WTC11 (cell line): ENCODE results near the gene ASB2. TPM values are rescaled to one million over a fixed set of nuclear protein-coding genes. Genes with fewer than 3 reads are reported as not detected.

ENCODE experiments used
- ATAC-seq: fragments of 200-7000 bp; cut with Tn5 transposase; 2 replicates; pipeline ENCODE4 v1.10.0; 2021; ENCODE audit warnings: mild to moderate bottlenecking, moderate library complexity
- CTCF ChIA-PET: fragments of 300-600 bp; sonication (Branson Sonifier 250); formaldehyde crosslinking; loops from one replicate; lab custom pipeline; 2021; ENCODE audit warnings: antibody characterized with exemption; lab: Charles Lee
- POLR2A ChIA-PET: fragments of 350-600 bp; sonication (Branson Sonifier 250); formaldehyde crosslinking; loops from one replicate; lab custom pipeline; 2021; ENCODE audit warnings: antibody characterized with exemption; lab: Charles Lee
- DNase-seq: peaks from one replicate; pipeline ENCODE4 v3.0.0; 2021; ENCODE audit warnings: low spot score
- H3K27ac Mint-ChIP-seq: 2 replicates; pipeline ENCODE4 v1.8.0; 2021; ENCODE audit warnings: mixed read lengths
- H3K27me3 Mint-ChIP-seq: 2 replicates; pipeline ENCODE4 v1.8.0; 2021; ENCODE audit warnings: low read depth, mild to moderate bottlenecking, moderate library complexity, mixed read lengths
- H3K36me3 Mint-ChIP-seq: 2 replicates; pipeline ENCODE4 v1.8.0; 2021; ENCODE audit warnings: mixed read lengths
- H3K4me1 Mint-ChIP-seq: 2 replicates; pipeline ENCODE4 v1.8.0; 2022; ENCODE audit warnings: mixed read lengths
- H3K4me3 Mint-ChIP-seq: 2 replicates; pipeline ENCODE4 v1.8.0; 2021; ENCODE audit warnings: mild to moderate bottlenecking, moderate library complexity, mixed read lengths
- H3K9me3 Mint-ChIP-seq: 2 replicates; pipeline ENCODE4 v1.8.0; 2021; ENCODE audit warnings: mixed read lengths
- CREB1 ChIP-seq: sonication (generic); formaldehyde crosslinking; IDR thresholded peaks from 2 replicates; pipeline ENCODE4 v1.8.0; 2023; ENCODE audit warnings: mild to moderate bottlenecking, missing genetic modification reagents
- FOXJ3 ChIP-seq: sonication (generic); formaldehyde crosslinking; IDR thresholded peaks from 2 replicates; pipeline ENCODE4 v1.9.0; 2021; ENCODE audit warnings: missing genetic modification reagents, mild to moderate bottlenecking, borderline replicate concordance
- FOXP1 ChIP-seq: sonication (generic); formaldehyde crosslinking; IDR thresholded peaks from 2 replicates; pipeline ENCODE4 v1.8.0; 2022; ENCODE audit warnings: missing genetic modification reagents, mild to moderate bottlenecking, moderate library complexity, borderline replicate concordance
- GRHL2 ChIP-seq: fragments of 250-450 bp; sonication (Bioruptor Pico); IDR thresholded peaks from 2 replicates; pipeline ENCODE4 v1.8.0; 2022; ENCODE audit warnings: mild to moderate bottlenecking, moderate library complexity; ENCODE audit not compliant: insufficient replicate concordance, severe bottlenecking
- JAZF1 ChIP-seq: fragments of 250-450 bp; sonication (Bioruptor Pico); IDR thresholded peaks from 2 replicates; pipeline ENCODE4 v1.9.0; 2021; ENCODE audit warnings: moderate library complexity, mild to moderate bottlenecking, inconsistent platforms
- MYBL2 ChIP-seq: sonication (generic); formaldehyde crosslinking; IDR thresholded peaks from 2 replicates; pipeline ENCODE4 v1.8.1; 2023; ENCODE audit warnings: mild to moderate bottlenecking, moderate library complexity, missing genetic modification reagents
- NR3C1 ChIP-seq: sonication (generic); formaldehyde crosslinking; conservative IDR thresholded peaks from 2 replicates; pipeline ENCODE4 v1.8.1; 2023; ENCODE audit warnings: low read depth, mild to moderate bottlenecking, missing genetic modification reagents
- SMAD3 ChIP-seq: sonication (generic); formaldehyde crosslinking; IDR thresholded peaks from 2 replicates; pipeline ENCODE4 v1.8.0; 2022; ENCODE audit warnings: missing genetic modification reagents, mild to moderate bottlenecking, borderline replicate concordance
- SP1 ChIP-seq: sonication (generic); formaldehyde crosslinking; conservative IDR thresholded peaks from 2 replicates; pipeline ENCODE4 v1.8.1; 2022; ENCODE audit warnings: missing genetic modification reagents
- TCF7 ChIP-seq: sonication (generic); formaldehyde crosslinking; IDR thresholded peaks from 2 replicates; pipeline ENCODE4 v1.8.0; 2022; ENCODE audit warnings: mild to moderate bottlenecking, low read depth, missing genetic modification reagents, moderate library complexity
- ZNF121 ChIP-seq: sonication (generic); formaldehyde crosslinking; IDR thresholded peaks from 2 replicates; pipeline ENCODE4 v1.8.0; 2023; ENCODE audit warnings: missing genetic modification reagents
- ZNF263 ChIP-seq: sonication (generic); formaldehyde crosslinking; IDR thresholded peaks from 2 replicates; pipeline ENCODE4 v1.8.1; 2022; ENCODE audit warnings: low read depth, mild to moderate bottlenecking, moderate library complexity, missing genetic modification reagents
- total RNA-seq: library from RNA; stranded (reverse); gene quantifications from 3 replicates; pipeline ENCODE4 v1.2.3, GENCODE V29; 2021
- TF ChIP-seq, protein P1 (sequence below): fragments of 250-450 bp; sonication (Bioruptor Pico); IDR thresholded peaks from 2 replicates; pipeline ENCODE4 v1.8.0; 2021; ENCODE audit warnings: mild to moderate bottlenecking
- TF ChIP-seq, protein P2 (sequence below): fragments of 250-450 bp; sonication (Bioruptor Pico); IDR thresholded peaks from 2 replicates; pipeline ENCODE4 v2.1.2; 2022; ENCODE audit warnings: mild to moderate bottlenecking, moderate library complexity
- TF ChIP-seq, protein P3 (sequence below): sonication (generic); formaldehyde crosslinking; IDR thresholded peaks from 2 replicates; pipeline ENCODE4 v1.8.0; 2022; ENCODE audit warnings: mild to moderate bottlenecking, missing genetic modification reagents
- TF ChIP-seq, protein P4 (sequence below): fragments of 200-600 bp; IDR thresholded peaks from 2 replicates; pipeline ENCODE4 v1.8.0; 2022; ENCODE audit warnings: antibody characterized with exemption
- TF ChIP-seq, protein P5 (sequence below): sonication (generic); formaldehyde crosslinking; IDR thresholded peaks from 2 replicates; pipeline ENCODE4 v1.8.1; 2023; ENCODE audit warnings: mild to moderate bottlenecking, missing genetic modification reagents, borderline replicate concordance
- TF ChIP-seq, protein P6 (sequence below): sonication (generic); formaldehyde crosslinking; IDR thresholded peaks from 2 replicates; pipeline ENCODE4 v1.8.1; 2023; ENCODE audit warnings: mild to moderate bottlenecking, moderate library complexity, missing genetic modification reagents
- TF ChIP-seq, protein P7 (sequence below): fragments of 250-450 bp; sonication (Bioruptor Pico); conservative IDR thresholded peaks from 2 replicates; pipeline ENCODE4 v1.9.0; 2021; ENCODE audit warnings: mild to moderate bottlenecking

Gene ASB2
- total RNA-seq, 1 experiment from 2014 or later, result 0.37 TPM

DNA sequence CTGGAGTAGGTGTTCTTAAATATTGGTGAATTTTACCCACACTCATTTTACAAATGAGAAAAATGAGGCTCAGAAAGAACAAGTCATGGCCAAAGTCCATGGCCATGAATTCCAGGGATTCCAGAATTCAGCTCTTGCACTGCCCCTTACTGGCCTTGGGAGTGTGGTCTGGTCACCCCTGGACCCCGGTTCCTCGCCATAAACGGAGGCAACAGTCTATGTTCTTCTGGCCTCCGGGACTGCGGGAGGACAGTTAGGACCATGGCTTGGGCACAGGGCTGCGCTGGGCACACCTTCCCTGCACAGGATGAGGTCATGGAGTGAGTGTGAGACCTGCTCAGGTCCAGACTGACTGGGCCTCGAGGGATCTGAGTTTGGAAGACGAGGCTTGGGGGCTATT, 27.6 kb upstream of the ASB2 start (continued):
- TF ChIP-seq, protein P1, sequence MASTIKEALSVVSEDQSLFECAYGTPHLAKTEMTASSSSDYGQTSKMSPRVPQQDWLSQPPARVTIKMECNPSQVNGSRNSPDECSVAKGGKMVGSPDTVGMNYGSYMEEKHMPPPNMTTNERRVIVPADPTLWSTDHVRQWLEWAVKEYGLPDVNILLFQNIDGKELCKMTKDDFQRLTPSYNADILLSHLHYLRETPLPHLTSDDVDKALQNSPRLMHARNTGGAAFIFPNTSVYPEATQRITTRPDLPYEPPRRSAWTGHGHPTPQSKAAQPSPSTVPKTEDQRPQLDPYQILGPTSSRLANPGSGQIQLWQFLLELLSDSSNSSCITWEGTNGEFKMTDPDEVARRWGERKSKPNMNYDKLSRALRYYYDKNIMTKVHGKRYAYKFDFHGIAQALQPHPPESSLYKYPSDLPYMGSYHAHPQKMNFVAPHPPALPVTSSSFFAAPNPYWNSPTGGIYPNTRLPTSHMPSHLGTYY (CRISPR knock-in tag), result no peak
- TF ChIP-seq SMAD3 (CRISPR knock-in tag), result no peak
- no peak for TF ChIP-seq SP1 (CRISPR knock-in tag)
- no peak for TF ChIP-seq MYBL2 (CRISPR knock-in tag)
- no peak for TF ChIP-seq JAZF1 (CRISPR knock-in tag)
- no peak for TF ChIP-seq TCF7 (CRISPR knock-in tag)
- no peak for TF ChIP-seq NR3C1
- TF ChIP-seq, protein P2, sequence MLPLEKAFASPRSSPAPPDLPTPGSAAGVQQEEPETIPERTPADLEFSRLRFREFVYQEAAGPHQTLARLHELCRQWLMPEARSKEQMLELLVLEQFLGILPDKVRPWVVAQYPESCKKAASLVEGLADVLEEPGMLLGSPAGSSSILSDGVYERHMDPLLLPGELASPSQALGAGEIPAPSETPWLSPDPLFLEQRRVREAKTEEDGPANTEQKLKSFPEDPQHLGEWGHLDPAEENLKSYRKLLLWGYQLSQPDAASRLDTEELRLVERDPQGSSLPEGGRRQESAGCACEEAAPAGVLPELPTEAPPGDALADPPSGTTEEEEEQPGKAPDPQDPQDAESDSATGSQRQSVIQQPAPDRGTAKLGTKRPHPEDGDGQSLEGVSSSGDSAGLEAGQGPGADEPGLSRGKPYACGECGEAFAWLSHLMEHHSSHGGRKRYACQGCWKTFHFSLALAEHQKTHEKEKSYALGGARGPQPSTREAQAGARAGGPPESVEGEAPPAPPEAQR, result no peak
- TF ChIP-seq GRHL2 (CRISPR knock-in tag), result no peak
- no peak for TF ChIP-seq FOXP1 (CRISPR knock-in tag)
- TF ChIP-seq, protein P3, sequence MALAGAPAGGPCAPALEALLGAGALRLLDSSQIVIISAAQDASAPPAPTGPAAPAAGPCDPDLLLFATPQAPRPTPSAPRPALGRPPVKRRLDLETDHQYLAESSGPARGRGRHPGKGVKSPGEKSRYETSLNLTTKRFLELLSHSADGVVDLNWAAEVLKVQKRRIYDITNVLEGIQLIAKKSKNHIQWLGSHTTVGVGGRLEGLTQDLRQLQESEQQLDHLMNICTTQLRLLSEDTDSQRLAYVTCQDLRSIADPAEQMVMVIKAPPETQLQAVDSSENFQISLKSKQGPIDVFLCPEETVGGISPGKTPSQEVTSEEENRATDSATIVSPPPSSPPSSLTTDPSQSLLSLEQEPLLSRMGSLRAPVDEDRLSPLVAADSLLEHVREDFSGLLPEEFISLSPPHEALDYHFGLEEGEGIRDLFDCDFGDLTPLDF (CRISPR knock-in tag), result no peak

DNA sequence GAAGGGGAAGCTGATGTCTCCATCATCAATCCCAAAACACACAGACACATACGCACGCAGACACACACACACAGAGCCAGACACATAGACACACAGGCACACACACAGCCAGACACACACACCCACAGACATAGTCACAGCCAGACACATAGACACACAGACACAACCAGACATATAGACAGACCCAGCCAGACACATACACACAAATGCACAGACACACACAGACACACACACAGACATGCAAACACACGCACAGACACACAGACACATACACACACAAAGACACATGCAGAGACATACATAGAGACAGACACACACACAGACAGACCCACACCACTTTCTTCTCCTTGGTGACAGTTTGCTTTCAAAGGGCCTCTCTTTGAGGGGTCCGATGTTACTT, 27.0 kb upstream of the ASB2 start:
- no peak overlapping the region for H3K4me3 Mint-ChIP-seq
- POLR2A ChIA-PET, result no interaction called here
- no peak overlapping the region for H3K27ac Mint-ChIP-seq
- no peak for DNase-seq
- peaks cover 4% of the 10 kb centered on the region; the same call in 1 of the 2 replicates for H3K27me3 Mint-ChIP-seq
- H3K36me3 Mint-ChIP-seq, result no peaks in the 10 kb centered on the region
- H3K4me1 Mint-ChIP-seq, result 0 out of 2 replicates have a peak, but pooled peaks cover 3% of the 10 kb centered on the region
- CTCF ChIA-PET, result interaction anchor here (0.9 to 9.0 kb wide), 4 partner anchors 32 to 67 kb away, joined by 3 to 230 read pairs (median 29); no protein-coding TSS in a partner anchor
- H3K9me3 Mint-ChIP-seq, result no peaks in the 10 kb centered on the region
- ATAC-seq, result no peak
- no peak for TF ChIP-seq ZNF121 (CRISPR knock-in tag)
- TF ChIP-seq, protein P4, sequence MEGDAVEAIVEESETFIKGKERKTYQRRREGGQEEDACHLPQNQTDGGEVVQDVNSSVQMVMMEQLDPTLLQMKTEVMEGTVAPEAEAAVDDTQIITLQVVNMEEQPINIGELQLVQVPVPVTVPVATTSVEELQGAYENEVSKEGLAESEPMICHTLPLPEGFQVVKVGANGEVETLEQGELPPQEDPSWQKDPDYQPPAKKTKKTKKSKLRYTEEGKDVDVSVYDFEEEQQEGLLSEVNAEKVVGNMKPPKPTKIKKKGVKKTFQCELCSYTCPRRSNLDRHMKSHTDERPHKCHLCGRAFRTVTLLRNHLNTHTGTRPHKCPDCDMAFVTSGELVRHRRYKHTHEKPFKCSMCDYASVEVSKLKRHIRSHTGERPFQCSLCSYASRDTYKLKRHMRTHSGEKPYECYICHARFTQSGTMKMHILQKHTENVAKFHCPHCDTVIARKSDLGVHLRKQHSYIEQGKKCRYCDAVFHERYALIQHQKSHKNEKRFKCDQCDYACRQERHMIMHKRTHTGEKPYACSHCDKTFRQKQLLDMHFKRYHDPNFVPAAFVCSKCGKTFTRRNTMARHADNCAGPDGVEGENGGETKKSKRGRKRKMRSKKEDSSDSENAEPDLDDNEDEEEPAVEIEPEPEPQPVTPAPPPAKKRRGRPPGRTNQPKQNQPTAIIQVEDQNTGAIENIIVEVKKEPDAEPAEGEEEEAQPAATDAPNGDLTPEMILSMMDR, result no peak
- TF ChIP-seq, protein P5, sequence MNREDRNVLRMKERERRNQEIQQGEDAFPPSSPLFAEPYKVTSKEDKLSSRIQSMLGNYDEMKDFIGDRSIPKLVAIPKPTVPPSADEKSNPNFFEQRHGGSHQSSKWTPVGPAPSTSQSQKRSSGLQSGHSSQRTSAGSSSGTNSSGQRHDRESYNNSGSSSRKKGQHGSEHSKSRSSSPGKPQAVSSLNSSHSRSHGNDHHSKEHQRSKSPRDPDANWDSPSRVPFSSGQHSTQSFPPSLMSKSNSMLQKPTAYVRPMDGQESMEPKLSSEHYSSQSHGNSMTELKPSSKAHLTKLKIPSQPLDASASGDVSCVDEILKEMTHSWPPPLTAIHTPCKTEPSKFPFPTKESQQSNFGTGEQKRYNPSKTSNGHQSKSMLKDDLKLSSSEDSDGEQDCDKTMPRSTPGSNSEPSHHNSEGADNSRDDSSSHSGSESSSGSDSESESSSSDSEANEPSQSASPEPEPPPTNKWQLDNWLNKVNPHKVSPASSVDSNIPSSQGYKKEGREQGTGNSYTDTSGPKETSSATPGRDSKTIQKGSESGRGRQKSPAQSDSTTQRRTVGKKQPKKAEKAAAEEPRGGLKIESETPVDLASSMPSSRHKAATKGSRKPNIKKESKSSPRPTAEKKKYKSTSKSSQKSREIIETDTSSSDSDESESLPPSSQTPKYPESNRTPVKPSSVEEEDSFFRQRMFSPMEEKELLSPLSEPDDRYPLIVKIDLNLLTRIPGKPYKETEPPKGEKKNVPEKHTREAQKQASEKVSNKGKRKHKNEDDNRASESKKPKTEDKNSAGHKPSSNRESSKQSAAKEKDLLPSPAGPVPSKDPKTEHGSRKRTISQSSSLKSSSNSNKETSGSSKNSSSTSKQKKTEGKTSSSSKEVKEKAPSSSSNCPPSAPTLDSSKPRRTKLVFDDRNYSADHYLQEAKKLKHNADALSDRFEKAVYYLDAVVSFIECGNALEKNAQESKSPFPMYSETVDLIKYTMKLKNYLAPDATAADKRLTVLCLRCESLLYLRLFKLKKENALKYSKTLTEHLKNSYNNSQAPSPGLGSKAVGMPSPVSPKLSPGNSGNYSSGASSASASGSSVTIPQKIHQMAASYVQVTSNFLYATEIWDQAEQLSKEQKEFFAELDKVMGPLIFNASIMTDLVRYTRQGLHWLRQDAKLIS (CRISPR knock-in tag), result no peak
- no peak for TF ChIP-seq CREB1
- no peak for TF ChIP-seq ZNF263 (CRISPR knock-in tag)
- TF ChIP-seq, protein P6, sequence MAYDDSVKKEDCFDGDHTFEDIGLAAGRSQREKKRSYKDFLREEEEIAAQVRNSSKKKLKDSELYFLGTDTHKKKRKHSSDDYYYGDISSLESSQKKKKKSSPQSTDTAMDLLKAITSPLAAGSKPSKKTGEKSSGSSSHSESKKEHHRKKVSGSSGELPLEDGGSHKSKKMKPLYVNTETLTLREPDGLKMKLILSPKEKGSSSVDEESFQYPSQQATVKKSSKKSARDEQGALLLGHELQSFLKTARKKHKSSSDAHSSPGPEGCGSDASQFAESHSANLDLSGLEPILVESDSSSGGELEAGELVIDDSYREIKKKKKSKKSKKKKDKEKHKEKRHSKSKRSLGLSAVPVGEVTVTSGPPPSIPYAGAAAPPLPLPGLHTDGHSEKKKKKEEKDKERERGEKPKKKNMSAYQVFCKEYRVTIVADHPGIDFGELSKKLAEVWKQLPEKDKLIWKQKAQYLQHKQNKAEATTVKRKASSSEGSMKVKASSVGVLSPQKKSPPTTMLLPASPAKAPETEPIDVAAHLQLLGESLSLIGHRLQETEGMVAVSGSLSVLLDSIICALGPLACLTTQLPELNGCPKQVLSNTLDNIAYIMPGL (CRISPR knock-in tag), result no peak
- no peak for TF ChIP-seq SP1 (CRISPR knock-in tag)
- TF ChIP-seq, protein P3 (CRISPR knock-in tag), result no peak
- TF ChIP-seq, protein P1 (CRISPR knock-in tag), result no peak
- TF ChIP-seq FOXJ3 (CRISPR knock-in tag), result no peak
- TF ChIP-seq, protein P7, sequence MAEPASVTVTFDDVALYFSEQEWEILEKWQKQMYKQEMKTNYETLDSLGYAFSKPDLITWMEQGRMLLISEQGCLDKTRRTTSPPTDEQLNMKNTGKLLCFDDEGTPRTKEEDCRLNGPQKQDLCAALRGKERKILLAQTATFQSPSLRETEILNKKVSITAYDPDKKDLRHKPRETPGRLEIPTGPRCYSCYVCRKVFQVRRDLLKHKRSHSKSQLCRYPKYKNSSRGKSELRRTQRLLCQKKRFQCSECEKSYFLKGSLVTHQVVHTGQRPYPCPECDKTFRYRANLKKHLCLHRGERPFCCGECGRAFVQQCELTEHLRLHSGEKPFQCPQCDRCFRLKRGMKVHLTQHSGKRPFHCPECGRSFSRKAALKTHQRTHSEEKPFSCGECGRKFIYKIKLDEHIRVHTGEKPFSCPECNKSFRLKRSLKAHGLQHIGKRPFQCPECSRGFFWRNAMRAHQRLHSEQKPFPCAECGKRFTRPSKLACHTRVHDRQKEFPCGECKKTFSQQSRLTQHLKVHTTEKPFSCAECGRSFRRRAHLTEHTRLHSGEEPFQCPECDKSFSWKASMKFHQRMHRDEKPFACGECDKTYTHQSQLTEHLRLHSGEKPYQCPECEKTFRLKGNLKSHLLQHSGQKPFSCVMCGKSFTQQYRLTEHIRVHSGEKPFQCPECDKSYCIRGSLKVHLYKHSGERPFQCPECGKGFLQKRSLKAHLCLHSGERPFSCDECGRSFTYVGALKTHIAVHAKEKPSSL (CRISPR knock-in tag), result no peak
